K562 (cell line): ENCODE results near the gene MSX1. TPM values are rescaled to one million over a fixed set of nuclear protein-coding genes. Genes with fewer than 3 reads are reported as not detected.

Experiments
- ATAC-seq: fragments of 200-7000 bp; cut with Tn5 transposase; 3 replicates; pipeline ENCODE4 v1.9.1; 2020; ENCODE audit warnings: moderate library complexity
- BruUV-seq: library from RNA; stranded (reverse); fragments of 400-500 nt; replicated peaks from 2 replicates; lab custom pipeline; 2021; lab: Mats Ljungman, UMichigan
- CTCF ChIA-PET: fragments of 300-600 bp; formaldehyde crosslinking; extraction: SDS; loops from one replicate; lab custom pipeline; 2021; ENCODE audit warnings: low intra/inter-chr PET ratio; lab: Yijun Ruan, JAX
- POLR2A ChIA-PET: fragments of 300-600, 350-650 bp; sonication (Branson Sonifier 250); formaldehyde crosslinking; extraction: SDS; loops from one replicate; lab custom pipeline; 2021; ENCODE audit warnings: antibody characterized with exemption, inconsistent platforms; lab: Yijun Ruan, JAX
- DNase-seq, 4 experiments: peaks; one replicate each; pipeline versions ENCODE4 v3.0.0 to v3.0.0-alpha.2; 2011 to 2018; ENCODE audit warnings: low spot score in 3 of 4, mixed read lengths in 3 of 4; ENCODE audit errors: extremely low read depth in 1 of 4
- FAIRE-seq: peaks from 2 replicates; lab custom pipeline; 2011; peaks lifted over from hg19 to GRCh38; lab: Jason Lieb, UNC
- H2AFZ ChIP-seq: 2 replicates; pipeline ENCODE4 v1.6.0; 2011; ENCODE audit warnings: low read depth, low read length, control low read depth, inconsistent platforms
- H3K27ac ChIP-seq: fragments of 200-600 bp; 3 replicates; pipeline ENCODE4 v1.8.0; 2011; ENCODE audit warnings: low read depth, mild to moderate bottlenecking, control low read depth, inconsistent platforms, low read length, moderate library complexity, mixed read lengths; ENCODE audit errors: extremely low read depth
- H3K27me3 ChIP-seq, 2 experiments: fragments of 300-600 bp in 1 of 2; 2 replicates in 1 of 2; 3 replicates in 1 of 2; pipeline versions ENCODE4 v1.6.0 to v1.8.0; 2011; ENCODE audit warnings: inconsistent platforms in 2 of 2, low read length in 2 of 2, mild to moderate bottlenecking in 1 of 2, mixed read lengths in 1 of 2, moderate library complexity in 1 of 2; ENCODE audit not compliant: control insufficient read depth in 2 of 2, insufficient read depth in 2 of 2
- H3K36me3 ChIP-seq: fragments of 300-600 bp; 3 replicates; pipeline ENCODE4 v1.8.0; 2011; ENCODE audit warnings: mild to moderate bottlenecking, low read length, inconsistent platforms; ENCODE audit not compliant: control insufficient read depth, insufficient read depth
- H3K4me1 ChIP-seq, 2 experiments: fragments of 200-600 bp in 1 of 2; replicated peaks in 1 of 2; 2 replicates in 1 of 2; 3 replicates in 1 of 2; pipeline versions ENCODE4 v1.5.1 to v1.8.0; 2011; ENCODE audit warnings: inconsistent platforms in 2 of 2, low read length in 2 of 2, mild to moderate bottlenecking in 1 of 2, mixed read lengths in 1 of 2, moderate library complexity in 1 of 2; ENCODE audit not compliant: control insufficient read depth in 2 of 2, insufficient read depth in 2 of 2
- H3K4me2 ChIP-seq: 2 replicates; pipeline ENCODE4 v1.6.1; 2011; ENCODE audit warnings: low read length, control low read depth, inconsistent platforms, mixed read lengths; ENCODE audit not compliant: insufficient read depth
- H3K4me3 ChIP-seq: fragments of 200-600 bp; sonication (generic), shearing (Covaris generic); 2 replicates; pipeline ENCODE4 v1.5.1; 2016; ENCODE audit warnings: control low read depth, inconsistent platforms
- H3K79me2 ChIP-seq: fragments of 200-600 bp; 3 replicates; pipeline ENCODE4 v1.8.0; 2011; ENCODE audit warnings: low read length, inconsistent platforms; ENCODE audit not compliant: control insufficient read depth, insufficient read depth
- H3K9ac ChIP-seq, 2 experiments: 2 replicates each; pipeline versions ENCODE4 v1.6.0 to v1.6.1; 2011; ENCODE audit warnings: low read depth in 2 of 2, low read length in 2 of 2, control low read depth in 1 of 2, inconsistent platforms in 1 of 2, mild to moderate bottlenecking in 1 of 2, mixed read lengths in 1 of 2; ENCODE audit not compliant: insufficient read depth in 1 of 2
- H3K9me1 ChIP-seq: one replicate; pipeline ENCODE4 v1.6.0; 2011; ENCODE audit warnings: inconsistent platforms, mild to moderate bottlenecking, low read length, moderate library complexity; ENCODE audit not compliant: control insufficient read depth, insufficient read depth
- H3K9me3 ChIP-seq: replicated peaks from 2 replicates; pipeline ENCODE4 v1.5.1; 2011; ENCODE audit warnings: low read depth, low read length, inconsistent platforms; ENCODE audit not compliant: control insufficient read depth, insufficient read depth
- H4K20me1 ChIP-seq: replicated peaks from 2 replicates; pipeline ENCODE4 v1.6.1; 2011; ENCODE audit warnings: low read length, inconsistent platforms, mixed read lengths; ENCODE audit not compliant: control insufficient read depth, insufficient read depth
- BRF1 ChIP-seq: IDR thresholded peaks from 3 replicates; pipeline ENCODE4 v1.6.1; 2011; ENCODE audit warnings: borderline replicate concordance, mild to moderate bottlenecking; ENCODE audit not compliant: insufficient read length; ENCODE audit errors: extremely low read depth
- ETV1 ChIP-seq: fragments of 450-650 bp; conservative IDR thresholded peaks from 2 replicates; pipeline ENCODE4 v1.6.1; 2016; ENCODE audit warnings: missing genetic modification characterization, control low read depth, low read depth, missing compliant biosample characterization
- SP2 ChIP-seq: IDR thresholded peaks from 2 replicates; pipeline ENCODE4 v1.6.1; 2011; ENCODE audit warnings: mild to moderate bottlenecking, low read depth, low read length, moderate library complexity; ENCODE audit not compliant: poor library complexity, severe bottlenecking; ENCODE audit errors: extremely low read depth
- SRSF1 ChIP-seq: fragments of 200-400 bp; formaldehyde crosslinking; IDR thresholded peaks from 2 replicates; pipeline ENCODE4 v1.6.1; 2017; ENCODE audit warnings: mild to moderate bottlenecking, low read depth, low read length, moderate library complexity
- SRSF7 ChIP-seq: fragments of 200-400 bp; formaldehyde crosslinking; optimal IDR thresholded peaks from 2 replicates; pipeline ENCODE3; 2017; ENCODE audit warnings: mild to moderate bottlenecking, low read depth, low read length
- TAF15 ChIP-seq: fragments of 200-400 bp; formaldehyde crosslinking; IDR thresholded peaks from 2 replicates; pipeline ENCODE4 v1.6.1; 2017; ENCODE audit warnings: mild to moderate bottlenecking, low read depth, low read length, moderate library complexity
- ZFPM2 ChIP-seq: fragments of 250-450 bp; sonication (Bioruptor Pico); IDR thresholded peaks from 2 replicates; pipeline ENCODE4 v1.5.1; 2022; ENCODE audit warnings: mild to moderate bottlenecking
- WGBS: fragments of 100-300 bp; shearing (Covaris generic); methylation state at CpG from one replicate; pipeline ENCODE4 v1.1.6; 2016; ENCODE audit warnings: low coverage, mixed read lengths; ENCODE audit not compliant: insufficient coverage; ENCODE audit errors: missing lambda C conversion rate; 5-methylcytosine and 5-hydroxymethylcytosine counted together
- in situ Hi-C: fragments of 300-500 bp; cut with MboI; formaldehyde crosslinking; loops from 4 replicates; pipeline ENCODE4 v1.15.0; 2018; ENCODE audit warnings: inconsistent platforms, mixed read lengths
- intact Hi-C: fragments of 100-400 bp; cut with micrococcal nuclease; formaldehyde crosslinking; loops from 2 replicates; pipeline ENCODE4 v1.14.2; 2022
- polyA plus RNA-seq, 8 experiments: library from polyadenylated mRNA; depleted of rRNA in 4 of 8; stranded (reverse) in 5 of 8; unstranded in 3 of 8; fragments of >200 nt; fragmentation: Nextera tagmentation in 2 of 8; fragmentation: Illumina TruSeq in 1 of 8; extraction: Ambion mirVana in 2 of 8; extraction: Trizol in 1 of 8; gene quantifications; 2 replicates each; pipeline versions ENCODE4 v1.2.1 to v1.2.3, GENCODE V29; 2011 to 2014; ENCODE audit warnings: inconsistent platforms in 1 of 8, missing spikeins in 1 of 8
- total RNA-seq, 7 experiments: library from RNA; depleted of rRNA in 6 of 7; stranded (reverse); fragments of >200 nt in 6 of 7; fragmentation: Illumina TruSeq in 2 of 7; extraction: Trizol in 2 of 7; gene quantifications; 2 replicates each; pipeline versions ENCODE4 v1.2.1 to v1.2.3, GENCODE V29; 2011 to 2021; ENCODE audit warnings: low replicate concordance in 1 of 7
- TF ChIP-seq, protein P1 (sequence below), 2 experiments: fragments of 450-650 bp in 1 of 2; sonication (generic) in 1 of 2; formaldehyde crosslinking; conservative IDR thresholded peaks; 2 replicates each; pipeline versions ENCODE4 v1.4.0 to v1.8.1; 2020 to 2022; ENCODE audit warnings: mild to moderate bottlenecking in 1 of 2, missing genetic modification reagents in 1 of 2
- TF ChIP-seq, protein P2 (sequence below): sonication (generic); formaldehyde crosslinking; IDR thresholded peaks from 2 replicates; pipeline ENCODE4 v1.9.0; 2022; ENCODE audit warnings: mild to moderate bottlenecking, missing genetic modification reagents

Gene MSX1
- total and polyA plus RNA-seq, 9 of the 15 experiments (the other 6 are each of a cell fraction or from before 2014, with no cell fraction given), result 1.3 to 6.3 (median 2.3) TPM

DNA sequence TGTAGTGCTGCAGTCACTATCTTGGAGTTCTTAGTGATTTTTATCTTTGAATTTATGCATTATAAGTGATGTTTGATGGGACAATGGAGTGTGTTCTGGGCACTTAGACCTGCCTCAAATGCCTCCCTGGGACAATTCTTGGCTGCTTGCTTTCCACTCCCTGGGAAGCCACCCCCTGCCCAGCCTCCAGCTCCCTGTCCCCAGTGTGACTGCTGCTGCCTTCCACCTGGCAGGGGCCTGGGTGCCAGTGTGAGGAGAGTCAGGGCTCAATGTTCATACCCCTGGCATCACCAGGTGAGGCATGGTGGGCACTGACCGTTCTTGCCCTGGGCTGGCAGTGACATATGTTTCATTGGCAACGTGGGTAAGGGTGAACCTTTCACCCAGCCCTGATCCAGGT, 14.8 kb downstream of the MSX1 start:
- ATAC-seq (no peak), DNase-seq (no peak), FAIRE-seq (no peak)
- Histone ChIP-seq H3K9me3 (no peaks in the 10 kb centered on the region), H3K27me3 (peaks cover 47 to 83% of the 10 kb centered on the region in 2 experiments), H3K36me3 (no peaks in the 10 kb centered on the region), H3K9ac (no peak overlapping the region), H3K9me1 (no peaks in the 10 kb centered on the region), H3K4me3 (no peak overlapping the region), H2AFZ (no peak overlapping the region), H3K27ac (no peak overlapping the region), H4K20me1 (peaks cover 21% of the 10 kb centered on the region), H3K79me2 (no peaks in the 10 kb centered on the region), H3K4me1 (peaks cover 0 to 6% of the 10 kb centered on the region in 2 experiments; a peak in 1 of 5 replicates), H3K4me2 (no peak overlapping the region)
- TF ChIP-seq ETV1, result no peak
- TF ChIP-seq BRF1, result no peak
- TF ChIP-seq, protein P1, sequence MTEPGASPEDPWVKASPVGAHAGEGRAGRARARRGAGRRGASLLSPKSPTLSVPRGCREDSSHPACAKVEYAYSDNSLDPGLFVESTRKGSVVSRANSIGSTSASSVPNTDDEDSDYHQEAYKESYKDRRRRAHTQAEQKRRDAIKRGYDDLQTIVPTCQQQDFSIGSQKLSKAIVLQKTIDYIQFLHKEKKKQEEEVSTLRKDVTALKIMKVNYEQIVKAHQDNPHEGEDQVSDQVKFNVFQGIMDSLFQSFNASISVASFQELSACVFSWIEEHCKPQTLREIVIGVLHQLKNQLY (CRISPR knock-in tag; conservative IDR thresholded peaks at IDR 0.05), result no peak
- TF ChIP-seq SRSF1, result no peak
- TF ChIP-seq TAF15, result no peak
- TF ChIP-seq ZFPM2 (CRISPR knock-in tag), result no peak
- no peak for TF ChIP-seq SRSF7
- TF ChIP-seq, protein P2, sequence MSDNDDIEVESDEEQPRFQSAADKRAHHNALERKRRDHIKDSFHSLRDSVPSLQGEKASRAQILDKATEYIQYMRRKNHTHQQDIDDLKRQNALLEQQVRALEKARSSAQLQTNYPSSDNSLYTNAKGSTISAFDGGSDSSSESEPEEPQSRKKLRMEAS (CRISPR knock-in tag), result no peak
- TF ChIP-seq SP2, result no peak
- CTCF ChIA-PET, result no interaction called here
- WGBS, result 0% methylated on average over 2 of the region's 2 CpGs
- BruUV-seq, result no TSS peak
- in situ Hi-C loops, result no loop called here
- intact Hi-C loops, result loop anchor here (10.0 kb wide), 1 partner anchor 199 kb away; no protein-coding TSS in a partner anchor
- POLR2A ChIA-PET, result no interaction called here
